ENCODE results near the gene FIP1L1.

FIP1L1 gene

GRCh38 chr4:53507058-53507457 is 129.6 kb downstream of the FIP1L1 start:
- DNase-seq, result no peak

GRCh38 chr4:53507671-53508286 is 130.3 kb downstream of the FIP1L1 start:
- DNase-seq, result no peak

GRCh38 chr4:53508446-53508845 is 131.0 kb downstream of the FIP1L1 start:
- no peak for DNase-seq

- no peak for DNase-seq
Observed at GRCh38 chr4:53510321-53510720, 132.9 kb downstream of the FIP1L1 start.
